ENCODE results near the gene MMADHC. TPM values are rescaled to one million over a fixed set of nuclear protein-coding genes. Genes with fewer than 3 reads are reported as not detected.

The MMADHC gene
- total RNA-seq, 1 experiment from 2014 or later: 135 TPM

- BruUV-seq (replicated peaks): no TSS peak
- Histone ChIP-seq H3K27me3 (ENCODE audit: insufficient read depth, low read depth) (no peaks in the 10 kb centered on the region), H3K9me3 (ENCODE audit: insufficient read depth, low read depth) (no peaks in the 10 kb centered on the region), H3K79me2 (ENCODE audit: low read depth) (peaks cover 47% of the 10 kb centered on the region), H4K20me1 (ENCODE audit: insufficient read depth) (no peaks in the 10 kb centered on the region), H3K36me3 (ENCODE audit: low read depth) (peaks cover 25% of the 10 kb centered on the region), H3K27ac (no peak overlapping the region), H3F3A (ENCODE audit: insufficient read depth, low read depth) (no peaks in the 10 kb centered on the region), H3K4me1 (replicated peaks; ENCODE audit: insufficient read depth) (peaks cover 16% of the 10 kb centered on the region), H3K9me2 (ENCODE audit: insufficient read depth) (no peaks in the 10 kb centered on the region), H3K4me3 (peak overlapping the region; percentile 99; the same call in 1 of the 2 replicates), H2AFZ (no peak overlapping the region), H3K4me2 (peak overlapping the region; percentile 89)
- intact Hi-C loops (cut with micrococcal nuclease; ENCODE audit: unreplicated experiment): no loop called here
- CTCF ChIA-PET: no interaction called here
- DNase-seq: no peak
- POLR2A ChIA-PET (ENCODE audit: unreplicated experiment): no interaction called here
- TF ChIP-seq, protein P1, sequence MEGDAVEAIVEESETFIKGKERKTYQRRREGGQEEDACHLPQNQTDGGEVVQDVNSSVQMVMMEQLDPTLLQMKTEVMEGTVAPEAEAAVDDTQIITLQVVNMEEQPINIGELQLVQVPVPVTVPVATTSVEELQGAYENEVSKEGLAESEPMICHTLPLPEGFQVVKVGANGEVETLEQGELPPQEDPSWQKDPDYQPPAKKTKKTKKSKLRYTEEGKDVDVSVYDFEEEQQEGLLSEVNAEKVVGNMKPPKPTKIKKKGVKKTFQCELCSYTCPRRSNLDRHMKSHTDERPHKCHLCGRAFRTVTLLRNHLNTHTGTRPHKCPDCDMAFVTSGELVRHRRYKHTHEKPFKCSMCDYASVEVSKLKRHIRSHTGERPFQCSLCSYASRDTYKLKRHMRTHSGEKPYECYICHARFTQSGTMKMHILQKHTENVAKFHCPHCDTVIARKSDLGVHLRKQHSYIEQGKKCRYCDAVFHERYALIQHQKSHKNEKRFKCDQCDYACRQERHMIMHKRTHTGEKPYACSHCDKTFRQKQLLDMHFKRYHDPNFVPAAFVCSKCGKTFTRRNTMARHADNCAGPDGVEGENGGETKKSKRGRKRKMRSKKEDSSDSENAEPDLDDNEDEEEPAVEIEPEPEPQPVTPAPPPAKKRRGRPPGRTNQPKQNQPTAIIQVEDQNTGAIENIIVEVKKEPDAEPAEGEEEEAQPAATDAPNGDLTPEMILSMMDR (conservative IDR thresholded peaks at IDR 0.05): no peak
- no peak for TF ChIP-seq EZH2 (IDR thresholded peaks at IDR 0.05; ENCODE audit: low read depth)
Measured at GRCh38 chr2:149585166-149585885, 2.2 kb downstream of the MMADHC start.

DNA sequence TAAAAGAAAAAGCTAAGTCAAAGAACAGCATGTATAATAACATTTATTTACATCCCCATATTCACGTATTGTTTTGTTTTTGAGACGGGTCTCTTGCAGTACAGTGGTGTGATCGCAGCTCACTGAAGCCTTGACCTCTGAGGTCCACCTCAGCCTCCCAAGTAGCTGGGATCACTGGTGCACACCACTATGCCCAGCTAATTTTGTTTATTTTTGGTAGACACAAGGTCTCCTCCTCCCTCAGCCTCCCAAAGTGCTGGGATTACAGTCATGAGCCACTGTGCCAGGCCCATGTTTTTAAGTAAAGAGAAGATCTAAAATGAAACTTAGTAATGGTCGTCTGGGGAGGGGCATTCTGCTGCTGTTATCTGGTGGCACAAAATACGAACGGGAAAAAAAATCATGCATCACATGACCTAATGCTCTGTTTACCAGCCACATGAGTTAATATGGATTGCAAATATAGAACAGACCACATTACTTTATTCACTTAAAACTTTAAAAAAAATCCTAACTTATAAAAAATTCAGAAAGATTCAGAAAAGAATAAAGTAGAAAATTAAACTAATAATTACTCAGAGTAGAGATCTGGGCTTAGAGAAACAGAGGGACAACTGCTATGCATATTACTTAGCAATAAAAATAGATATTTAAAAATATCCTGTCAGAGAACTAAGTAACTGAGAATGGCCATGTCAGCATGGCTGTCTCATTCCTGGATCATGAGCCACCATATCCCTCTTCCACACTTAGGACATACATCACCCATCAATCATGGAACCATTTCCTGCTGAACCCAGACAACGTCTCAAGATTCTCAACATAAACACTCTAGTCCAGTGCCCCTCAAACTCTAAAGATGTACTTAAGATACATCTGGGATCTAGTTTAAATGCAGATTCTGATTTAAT, 7.3 kb downstream of the MMADHC start:
- POLR2A ChIA-PET (ENCODE audit: unreplicated experiment): no interaction called here

DNA sequence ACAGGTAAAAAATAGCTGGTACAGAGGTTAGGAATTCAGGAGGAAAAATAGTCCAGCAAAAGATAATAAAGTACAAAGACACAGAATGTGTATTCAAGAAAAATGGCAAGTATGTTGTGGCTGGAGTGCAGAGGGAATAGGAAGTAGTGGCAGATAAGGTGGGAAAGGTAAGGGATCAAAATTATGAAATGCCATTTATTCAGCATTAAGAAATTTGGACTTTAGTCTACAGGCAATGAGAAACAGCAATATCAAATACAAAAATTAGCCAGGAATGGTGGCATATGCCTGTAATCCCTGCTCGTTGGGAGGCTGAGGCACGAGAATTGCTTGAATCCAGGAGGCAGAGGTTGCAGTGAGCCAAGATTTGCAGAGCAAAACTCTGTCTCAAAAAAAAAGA, 10.3 kb downstream of the MMADHC start:
- ChIA-PET CTCF (no interaction called here), POLR2A (ENCODE audit: unreplicated experiment) (no interaction called here)
- H4K20me1 ChIP-seq (ENCODE audit: insufficient read depth): peaks cover 2% of the 10 kb centered on the region; the same call in 1 of the 2 replicates
- no peak overlapping the region for H3K4me2 ChIP-seq
- H3K4me1 ChIP-seq (replicated peaks; ENCODE audit: insufficient read depth): no peaks in the 10 kb centered on the region
- H3K79me2 ChIP-seq (ENCODE audit: low read depth): no peaks in the 10 kb centered on the region
- TF ChIP-seq EZH2 (IDR thresholded peaks at IDR 0.05; ENCODE audit: low read depth): no peak
- H3K4me3 ChIP-seq: no peak overlapping the region
- H3K9me3 ChIP-seq (ENCODE audit: insufficient read depth, low read depth): no peaks in the 10 kb centered on the region
- no peak for DNase-seq
- no TSS peak for BruUV-seq (replicated peaks)
- intact Hi-C loops (cut with micrococcal nuclease; ENCODE audit: unreplicated experiment): no loop called here
- H3K27me3 ChIP-seq (ENCODE audit: insufficient read depth, low read depth): no peaks in the 10 kb centered on the region
- H3K36me3 ChIP-seq (ENCODE audit: low read depth): peaks cover 21% of the 10 kb centered on the region
- no peak overlapping the region for H2AFZ ChIP-seq
- H3K9me2 ChIP-seq (ENCODE audit: insufficient read depth): no peaks in the 10 kb centered on the region
- H3F3A ChIP-seq (ENCODE audit: insufficient read depth, low read depth): peaks cover 13% of the 10 kb centered on the region; the same call in 1 of the 2 replicates
- H3K27ac ChIP-seq: no peak overlapping the region

More for the DNA sequence above, 7.3 kb downstream of the MMADHC start:
- no peaks in the 10 kb centered on the region for H3K9me2 ChIP-seq (ENCODE audit: insufficient read depth)
- H3K4me1 ChIP-seq (replicated peaks; ENCODE audit: insufficient read depth): peaks cover 3% of the 10 kb centered on the region; the same call in 1 of the 2 replicates
- BruUV-seq (replicated peaks): no TSS peak
- H2AFZ ChIP-seq: no peak overlapping the region
- no peaks in the 10 kb centered on the region for H3K27me3 ChIP-seq (ENCODE audit: insufficient read depth, low read depth)
- no peaks in the 10 kb centered on the region for H3F3A ChIP-seq (ENCODE audit: insufficient read depth, low read depth)
- intact Hi-C loops (cut with micrococcal nuclease; ENCODE audit: unreplicated experiment): no loop called here
- H3K36me3 ChIP-seq (ENCODE audit: low read depth): peaks cover 25% of the 10 kb centered on the region
- no peak overlapping the region for H3K4me3 ChIP-seq
- no peak overlapping the region for H3K27ac ChIP-seq
- peaks cover 24% of the 10 kb centered on the region for H3K79me2 ChIP-seq (ENCODE audit: low read depth)
- H4K20me1 ChIP-seq (ENCODE audit: insufficient read depth): peaks cover 2% of the 10 kb centered on the region; the same call in 1 of the 2 replicates
- TF ChIP-seq EZH2 (IDR thresholded peaks at IDR 0.05; ENCODE audit: low read depth): no peak
- TF ChIP-seq, protein P1 (conservative IDR thresholded peaks at IDR 0.05): no peak
- CTCF ChIA-PET: no interaction called here
- DNase-seq: no peak
- H3K4me2 ChIP-seq: no peak overlapping the region
- no peaks in the 10 kb centered on the region for H3K9me3 ChIP-seq (ENCODE audit: insufficient read depth, low read depth)

Data from PC-9 (cell line).